ENCODE results near the gene GALT.
"Not testable (repeated sequence)": the region's sequence is repeated elsewhere in the genome, so short reads cannot be mapped to it uniquely, and the experiment has no call there.

GALT gene

GRCh38 chr9:34636791-34637355 lies 9.6 kb upstream of the GALT start:
- H3K36me3 Mint-ChIP-seq: peaks cover 11% of the 10 kb centered on the region
- H3K27me3 Mint-ChIP-seq: no peaks in the 10 kb centered on the region
- no peaks in the 10 kb centered on the region for H3K9me3 Mint-ChIP-seq
- peak overlapping the region; percentile 95 for H3K27ac Mint-ChIP-seq
- H3K4me3 Mint-ChIP-seq: peak overlapping the region; percentile 77
- no peak for ATAC-seq
- peaks cover 36% of the 10 kb centered on the region for H3K4me1 Mint-ChIP-seq

- ATAC-seq: peak; percentile 98
- H3K9me3 Mint-ChIP-seq: no peaks in the 10 kb centered on the region
- peak within 1 kb of the TSS; percentile 77 for H3K4me3 Mint-ChIP-seq
- peaks cover 36% of the 10 kb centered on the region for H3K4me1 Mint-ChIP-seq
- H3K36me3 Mint-ChIP-seq: peaks cover 11% of the 10 kb centered on the region
- H3K27me3 Mint-ChIP-seq: no peaks in the 10 kb centered on the region
- peak within 1 kb of the TSS; percentile 95 for H3K27ac Mint-ChIP-seq
Measured at GRCh38 chr9:34637356-34638137, 8.9 kb upstream of the GALT start, which contains the start of gene SIGMAR1. TSS of gene SIGMAR1 (minus strand) at chr9:34637787. CDS start at chr9:34637697, 90 bp downstream.

- no peak for ATAC-seq
- Mint-ChIP-seq H3K9me3 (no peaks in the 10 kb centered on the region), H3K36me3 (peaks cover 11% of the 10 kb centered on the region), H3K27me3 (no peaks in the 10 kb centered on the region), H3K27ac (peak overlapping the region; percentile 95), H3K4me1 (peaks cover 36% of the 10 kb centered on the region), H3K4me3 (peak overlapping the region; percentile 77)
Measured at GRCh38 chr9:34638138-34638445, 8.4 kb upstream of the GALT start.

GRCh38 chr9:34639322-34639721 lies 7.2 kb upstream of the GALT start:
- not testable (repeated sequence) for ATAC-seq, H3K9me3 Mint-ChIP-seq, H3K27ac Mint-ChIP-seq, H3K27me3 Mint-ChIP-seq, H3K4me3 Mint-ChIP-seq
- peaks cover 11% of the 10 kb centered on the region for H3K36me3 Mint-ChIP-seq
- H3K4me1 Mint-ChIP-seq: peaks cover 29% of the 10 kb centered on the region

GRCh38 chr9:34642679-34643078 lies 3.8 kb upstream of the GALT start:
- no peak for ATAC-seq
- H3K4me3 Mint-ChIP-seq: no peak overlapping the region

GRCh38 chr9:34644766-34645314 lies 1.6 kb upstream of the GALT start:
- Mint-ChIP-seq H3K27me3 (no peaks in the 10 kb centered on the region), H3K4me3 (no peak overlapping the region), H3K27ac (no peak overlapping the region), H3K9me3 (no peaks in the 10 kb centered on the region), H3K36me3 (peaks cover 14% of the 10 kb centered on the region), H3K4me1 (peaks cover 26% of the 10 kb centered on the region)
- no peak for ATAC-seq

More at GRCh38 chr9:34642679-34643078, 3.8 kb upstream of the GALT start:
- Mint-ChIP-seq H3K4me1 (peaks cover 24% of the 10 kb centered on the region), H3K27me3 (no peaks in the 10 kb centered on the region), H3K9me3 (no peaks in the 10 kb centered on the region), H3K27ac (no peak overlapping the region), H3K36me3 (no peaks in the 10 kb centered on the region)

GRCh38 chr9:34647084-34647403 lies 569 bp downstream of the GALT start:
- ATAC-seq: no peak
- Mint-ChIP-seq H3K36me3 (peaks cover 15% of the 10 kb centered on the region), H3K9me3 (no peaks in the 10 kb centered on the region), H3K4me3 (peak overlapping the region; percentile 87), H3K27ac (peak overlapping the region; percentile 88), H3K27me3 (no peaks in the 10 kb centered on the region), H3K4me1 (peaks cover 36% of the 10 kb centered on the region)

- H3K4me3 Mint-ChIP-seq: peak overlapping the region; percentile 87
- ATAC-seq: no peak
- H3K27ac Mint-ChIP-seq: peak overlapping the region; percentile 88
- H3K9me3 Mint-ChIP-seq: no peaks in the 10 kb centered on the region
- no peaks in the 10 kb centered on the region for H3K27me3 Mint-ChIP-seq
- peaks cover 42% of the 10 kb centered on the region for H3K4me1 Mint-ChIP-seq
- H3K36me3 Mint-ChIP-seq: peaks cover 15% of the 10 kb centered on the region
Measured at GRCh38 chr9:34647651-34648050, 1.2 kb downstream of the GALT start.

GRCh38 chr9:34648673-34649072 lies 2.2 kb downstream of the GALT start:
- H3K27me3 Mint-ChIP-seq: no peaks in the 10 kb centered on the region
- H3K4me3 Mint-ChIP-seq: no peak overlapping the region
- no peaks in the 10 kb centered on the region for H3K9me3 Mint-ChIP-seq
- H3K4me1 Mint-ChIP-seq: peaks cover 49% of the 10 kb centered on the region
- H3K36me3 Mint-ChIP-seq: peaks cover 15% of the 10 kb centered on the region
- H3K27ac Mint-ChIP-seq: no peak overlapping the region
- no peak for ATAC-seq

GRCh38 chr9:34650816-34651215 lies 4.3 kb downstream of the GALT start:
- H3K27ac Mint-ChIP-seq: no peak overlapping the region
- ATAC-seq: no peak
- no peaks in the 10 kb centered on the region for H3K27me3 Mint-ChIP-seq
- peaks cover 15% of the 10 kb centered on the region for H3K36me3 Mint-ChIP-seq
- H3K4me3 Mint-ChIP-seq: no peak overlapping the region
- peaks cover 48% of the 10 kb centered on the region for H3K4me1 Mint-ChIP-seq
- H3K9me3 Mint-ChIP-seq: no peaks in the 10 kb centered on the region

GRCh38 chr9:34651321-34651720 lies 4.8 kb downstream of the GALT start:
- Mint-ChIP-seq H3K27ac (no peak overlapping the region), H3K4me1 (peaks cover 44% of the 10 kb centered on the region), H3K36me3 (peaks cover 15% of the 10 kb centered on the region), H3K4me3 (no peak overlapping the region), H3K27me3 (no peaks in the 10 kb centered on the region), H3K9me3 (no peaks in the 10 kb centered on the region)
- ATAC-seq: no peak

GRCh38 chr9:34651876-34652601 lies 5.6 kb downstream of the GALT start, which contains the start of gene IL11RA:
TSS of gene IL11RA (plus strand) at chr9:34652185. CDS start at chr9:34655218, 3,033 bp downstream.
- Mint-ChIP-seq H3K4me1 (peaks cover 42% of the 10 kb centered on the region), H3K4me3 (no peak within 1 kb of the TSS)

GRCh38 chr9:34652602-34653000 lies 6.1 kb downstream of the GALT start:
- Mint-ChIP-seq H3K4me3 (no peak overlapping the region), H3K27ac (no peak overlapping the region), H3K36me3 (peaks cover 15% of the 10 kb centered on the region), H3K27me3 (no peaks in the 10 kb centered on the region), H3K9me3 (no peaks in the 10 kb centered on the region), H3K4me1 (peaks cover 37% of the 10 kb centered on the region)
- ATAC-seq: no peak

More at GRCh38 chr9:34651876-34652601, 5.6 kb downstream of the GALT start, which contains the start of gene IL11RA:
- Mint-ChIP-seq H3K27ac (no peak within 1 kb of the TSS), H3K9me3 (no peaks in the 10 kb centered on the region), H3K36me3 (peaks cover 15% of the 10 kb centered on the region), H3K27me3 (no peaks in the 10 kb centered on the region)
- peak; percentile 40 for ATAC-seq

- Mint-ChIP-seq H3K9me3 (no peaks in the 10 kb centered on the region), H3K27me3 (no peaks in the 10 kb centered on the region), H3K4me3 (no peak overlapping the region), H3K4me1 (peaks cover 29% of the 10 kb centered on the region), H3K27ac (no peak overlapping the region), H3K36me3 (peaks cover 13% of the 10 kb centered on the region)
- no peak for ATAC-seq
Measured at GRCh38 chr9:34653151-34654072, 6.9 kb downstream of the GALT start.
